NCI-H82 (cell line): ENCODE results near the gene BBOF1.

ENCODE experiments used
- DNase-seq: peaks from one replicate; lab custom pipeline; 2025; lab: John Stamatoyannopoulos, UW

The BBOF1 gene

DNA sequence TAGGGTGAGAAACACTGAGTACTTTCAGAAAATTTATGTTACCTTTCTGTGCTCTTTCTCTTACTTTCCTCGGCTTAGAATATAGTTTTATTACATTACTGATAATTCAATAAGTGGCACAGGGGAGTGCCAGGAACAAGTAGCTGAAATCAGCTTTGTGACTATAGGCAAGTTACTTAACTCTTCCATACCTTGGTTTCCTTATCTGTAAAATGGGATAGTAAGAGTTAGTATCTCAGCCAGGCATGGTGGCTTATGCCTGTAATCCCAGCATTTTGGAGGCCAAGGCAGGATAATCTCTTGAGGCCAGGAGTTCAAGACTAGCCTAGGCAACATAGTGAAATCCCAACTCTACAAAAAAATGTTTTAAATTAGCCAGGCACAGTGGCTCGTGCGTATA lies 15.4 kb downstream of the BBOF1 start:
- no peak for DNase-seq

- peak; percentile 18 for DNase-seq
Observed at GRCh38 chr14:74035556-74035955, 16.4 kb downstream of the BBOF1 start.

DNA sequence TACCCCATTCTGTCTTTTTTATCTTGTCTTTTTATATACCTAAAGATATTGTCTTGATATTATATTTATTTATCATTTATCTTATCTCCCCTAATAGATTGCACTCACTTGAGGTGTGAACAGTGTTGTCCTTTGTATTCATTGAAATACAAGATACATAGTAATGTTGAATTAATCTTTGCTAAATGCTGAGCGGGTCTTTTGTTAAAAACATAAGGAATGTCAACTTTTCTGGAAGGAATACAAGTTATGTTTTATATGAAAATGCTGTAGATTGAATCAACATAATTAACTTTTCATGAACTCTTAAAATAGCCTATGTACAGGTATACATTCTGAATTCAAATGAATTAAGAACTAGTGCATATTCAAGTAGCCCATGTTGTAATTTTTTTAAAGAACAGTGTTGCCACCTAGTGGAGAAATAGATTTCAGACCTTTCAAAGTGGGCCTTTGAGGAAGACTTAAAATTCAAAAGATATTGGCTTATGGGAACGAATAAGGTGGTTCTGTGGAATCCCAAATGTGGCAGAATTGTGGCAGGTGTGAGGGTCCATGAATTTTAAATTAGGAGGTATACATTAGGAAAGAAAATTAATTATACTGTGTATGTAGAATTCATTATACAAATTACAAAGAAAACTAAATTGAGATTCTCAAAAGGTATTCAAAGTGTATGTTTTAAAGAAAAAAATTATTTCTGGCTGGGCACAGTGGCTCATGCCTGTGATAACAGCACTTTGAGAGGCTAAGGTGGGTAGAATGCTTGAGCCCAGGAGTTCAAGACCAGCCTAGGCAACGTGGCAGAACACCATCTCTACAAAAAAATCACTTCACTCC lies 19.1 kb downstream of the BBOF1 start:
- peak; percentile 61 for DNase-seq

- DNase-seq: no peak
Observed at GRCh38 chr14:74042296-74042695, 23.1 kb downstream of the BBOF1 start.

- no peak for DNase-seq
Observed at GRCh38 chr14:74045522-74045921, 26.4 kb downstream of the BBOF1 start.

- DNase-seq: peak; percentile 4
Observed at GRCh38 chr14:74048281-74048680, 29.1 kb downstream of the BBOF1 start.

DNA sequence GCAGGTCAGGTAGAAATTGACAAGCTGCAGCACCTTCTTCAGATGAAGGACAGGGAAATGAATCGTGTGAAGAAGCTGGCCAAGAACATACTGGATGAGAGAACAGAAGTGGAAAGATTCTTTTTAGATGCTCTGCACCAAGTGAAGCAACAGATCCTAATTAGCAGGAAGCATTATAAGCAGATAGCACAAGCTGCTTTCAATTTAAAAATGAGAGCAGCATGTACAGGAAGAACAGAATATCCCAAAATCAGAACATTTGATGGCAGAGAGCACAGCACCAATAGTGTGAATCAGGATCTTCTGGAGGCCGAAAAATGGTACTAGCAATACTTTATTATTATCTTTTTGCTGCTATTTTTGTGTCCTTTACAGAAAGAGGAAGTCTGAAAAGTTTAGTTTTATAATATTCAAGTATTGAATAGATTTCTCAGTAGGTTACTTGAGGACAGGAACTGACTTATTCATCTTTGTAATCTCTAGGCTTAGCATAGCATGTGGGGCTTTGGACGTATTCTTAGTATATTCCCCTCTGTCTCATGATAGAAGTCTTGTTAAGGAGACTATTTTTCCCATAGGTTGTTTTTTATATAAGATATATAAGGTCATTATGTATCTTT lies 30.8 kb downstream of the BBOF1 start:
- DNase-seq: no peak

GRCh38 chr14:74062809-74063150 lies 43.6 kb downstream of the BBOF1 start:
- DNase-seq: no peak

- no peak for DNase-seq
Observed at GRCh38 chr14:74064426-74064825, 45.3 kb downstream of the BBOF1 start.

DNA sequence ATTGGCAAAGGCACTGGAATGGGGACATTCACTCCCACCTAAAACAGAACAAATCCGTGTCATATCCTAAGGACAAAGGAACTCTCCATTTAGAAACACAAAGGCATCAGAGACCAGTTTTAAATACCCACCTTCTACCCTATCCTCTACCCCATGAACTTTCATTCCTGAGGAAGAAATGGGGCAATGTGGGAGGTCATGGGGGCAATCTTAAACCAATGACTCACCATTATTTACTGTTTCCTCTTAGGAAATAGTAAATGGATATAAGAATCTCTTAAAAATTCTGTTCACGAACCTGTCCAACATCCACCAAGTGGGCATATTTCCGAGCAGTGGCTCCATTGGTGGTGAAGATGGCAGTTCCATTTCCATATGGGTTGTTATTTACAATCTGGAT lies 45.7 kb downstream of the BBOF1 start:
- DNase-seq: no peak

DNA sequence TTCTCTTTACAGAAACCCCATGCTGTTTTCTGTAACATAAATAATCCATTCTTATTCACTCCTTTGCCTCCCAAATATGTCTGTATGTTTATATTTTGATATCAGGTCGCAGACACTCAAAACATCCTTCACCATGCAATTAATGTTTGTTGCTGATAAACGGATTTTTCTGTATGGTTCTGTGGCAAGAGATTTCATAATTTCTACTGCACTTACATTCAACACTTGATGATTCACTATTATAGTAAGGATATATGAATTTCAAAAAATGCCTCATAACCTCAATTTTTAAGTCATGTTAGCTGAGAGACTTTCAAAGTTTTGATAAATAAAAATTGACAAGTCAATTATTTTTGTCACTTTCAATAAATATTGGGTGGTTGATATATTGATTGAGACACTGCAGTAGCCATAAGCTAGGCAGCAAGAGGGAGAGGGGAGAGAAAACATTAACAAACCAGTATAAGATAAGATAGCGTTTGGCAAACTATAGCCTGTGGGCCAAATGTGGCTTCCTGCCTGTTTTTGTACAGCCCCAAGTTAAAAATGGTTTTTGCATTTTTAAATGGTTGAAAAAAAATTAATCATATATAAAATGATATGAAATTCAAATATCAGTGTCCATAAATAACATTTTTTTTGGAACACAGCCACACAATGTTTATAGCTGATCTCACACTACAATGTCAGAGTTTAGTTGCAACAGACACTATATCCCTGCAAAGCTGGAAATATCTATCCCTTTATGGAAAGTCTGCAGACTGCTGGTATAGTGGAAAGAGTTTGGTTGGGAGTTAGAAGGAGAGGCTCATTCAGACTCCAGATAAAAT lies 46.8 kb downstream of the BBOF1 start:
- no peak for DNase-seq

DNA sequence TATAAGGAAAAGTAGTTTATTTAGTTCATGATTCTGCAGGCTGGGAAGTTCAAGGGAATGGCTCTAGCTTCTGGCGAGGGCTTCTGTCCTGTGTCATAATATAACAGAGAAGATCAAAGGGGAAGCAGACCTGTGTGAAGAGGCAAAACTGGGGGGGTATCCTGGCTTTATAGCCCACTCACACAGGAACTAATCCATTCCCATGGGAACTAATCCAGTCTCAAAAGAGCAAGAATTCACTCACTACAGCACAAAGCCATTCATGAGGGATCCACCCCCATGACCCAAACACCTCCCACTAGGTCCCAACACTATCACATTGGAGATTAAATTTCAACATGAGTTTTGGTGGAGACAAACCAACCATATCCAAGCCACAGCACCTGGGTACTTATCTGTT lies 58.3 kb downstream of the BBOF1 start:
- DNase-seq: peak; percentile 2

DNA sequence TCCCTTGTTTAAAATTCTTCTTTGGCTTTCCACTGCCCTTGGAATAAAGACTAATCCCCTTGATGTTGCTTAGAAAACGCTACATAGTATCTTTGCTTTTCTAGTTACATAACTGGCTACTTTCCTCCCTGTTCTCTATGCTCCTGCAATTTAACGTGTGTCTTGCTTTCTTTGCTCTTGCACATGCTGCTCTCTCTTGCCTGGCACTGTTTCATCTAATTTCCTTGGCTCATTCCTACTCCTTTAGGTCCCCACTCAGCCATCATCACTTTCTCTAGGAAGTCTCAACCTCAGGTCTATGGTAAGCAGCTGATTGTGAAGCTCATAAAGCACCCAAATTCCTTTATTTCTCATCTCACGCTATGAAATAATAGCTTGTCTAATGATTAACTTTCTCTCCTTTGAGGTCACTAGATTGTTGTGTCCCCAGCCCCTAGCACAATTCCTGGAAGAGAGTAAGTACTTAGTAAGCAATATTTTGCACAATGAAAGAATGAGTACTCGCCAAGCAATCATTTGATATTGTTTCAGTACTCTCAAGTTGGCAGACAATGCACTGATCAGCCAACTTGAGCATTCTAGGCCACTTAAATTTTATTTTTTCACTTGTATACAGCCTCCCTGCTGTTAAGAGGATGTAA lies 61.8 kb downstream of the BBOF1 start:
- no peak for DNase-seq

- DNase-seq: no peak
Observed at GRCh38 chr14:74081491-74081890, 62.3 kb downstream of the BBOF1 start.

- no peak for DNase-seq
Observed at GRCh38 chr14:74083161-74083560, 64.0 kb downstream of the BBOF1 start.

DNA sequence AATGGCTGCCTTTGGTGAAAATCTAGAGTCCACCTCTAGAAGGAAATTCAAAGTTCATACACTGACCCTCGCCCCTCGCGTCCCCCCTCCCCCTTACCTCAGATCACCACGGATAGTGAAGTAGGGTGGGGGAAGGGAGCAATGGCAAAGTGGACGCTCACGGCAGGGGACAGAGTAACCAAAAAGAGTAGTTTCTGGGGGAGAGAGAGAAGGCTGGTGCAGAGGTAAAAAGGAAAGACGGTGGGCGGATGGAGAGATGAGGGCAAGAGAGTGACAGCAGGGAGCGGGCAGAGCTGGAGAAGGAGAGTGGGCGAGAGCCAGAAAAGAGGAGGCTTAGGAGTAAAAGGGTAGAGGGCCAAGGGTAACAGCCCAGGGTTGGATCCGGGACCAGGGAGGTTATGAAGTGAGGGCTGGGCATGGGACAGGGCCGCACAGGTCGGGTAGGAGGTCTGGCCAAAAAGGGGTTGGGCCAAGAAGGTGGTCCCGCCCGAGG lies 64.7 kb downstream of the BBOF1 start:
- peak; percentile 16 for DNase-seq

- DNase-seq: peak; percentile 100
Observed at GRCh38 chr14:74084277-74085046, 65.3 kb downstream of the BBOF1 start, which contains the start of the genes ALDH6A1 and LIN52. ALDH6A1 (minus strand) TSS chr14:74084453; CDS start chr14:74084394, 59 bp downstream. LIN52 (plus strand) TSS chr14:74084956; CDS start chr14:74084975, 19 bp downstream.

DNA sequence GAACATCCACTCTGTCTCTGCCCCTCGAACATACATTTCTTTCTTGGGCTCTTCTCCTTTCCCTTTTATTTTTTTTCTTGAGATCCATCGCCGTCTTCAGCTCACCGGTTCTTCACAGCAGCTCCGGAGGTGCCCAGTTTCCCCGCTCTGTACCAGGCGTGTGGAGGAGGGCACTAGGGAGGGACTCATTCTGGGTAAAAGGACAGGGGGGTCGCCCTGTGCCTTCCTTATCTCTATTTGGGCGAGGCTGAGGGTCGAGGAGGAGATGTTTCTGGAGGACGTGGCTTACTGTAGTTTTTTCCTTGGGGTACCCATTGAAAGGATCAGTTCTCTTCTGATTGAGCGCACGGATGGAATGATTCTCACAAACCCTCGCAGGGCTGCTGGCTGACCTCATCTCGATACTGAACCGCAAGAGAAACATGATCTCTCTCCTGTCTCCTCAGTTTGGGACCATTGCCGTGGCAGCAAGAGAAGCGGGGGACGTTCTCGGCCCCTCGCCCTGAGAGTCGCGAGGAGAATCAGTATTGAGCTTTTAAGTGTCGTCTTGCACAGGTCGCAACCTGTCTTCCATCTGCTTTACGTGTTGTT lies 66.0 kb downstream of the BBOF1 start:
- peak; percentile 44 for DNase-seq

DNA sequence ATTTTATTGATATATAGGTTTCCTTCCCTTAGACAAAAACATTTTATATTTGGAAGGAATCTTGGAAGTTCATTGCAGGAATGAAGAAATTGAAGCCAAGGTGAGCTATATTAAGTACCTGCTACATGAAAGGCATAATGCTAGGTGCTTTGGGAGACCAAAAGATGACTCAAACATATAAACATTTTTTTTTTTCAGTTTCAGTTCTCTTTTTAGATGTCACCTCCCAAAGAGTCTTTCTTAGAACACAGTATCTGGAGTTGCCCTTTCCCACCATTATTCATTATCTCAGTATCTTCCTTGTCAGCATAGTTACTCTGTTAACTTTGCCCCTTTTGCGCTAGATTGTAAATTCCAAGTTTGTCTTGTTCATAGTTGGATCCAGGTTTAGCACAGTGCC lies 66.7 kb downstream of the BBOF1 start:
- no peak for DNase-seq

DNA sequence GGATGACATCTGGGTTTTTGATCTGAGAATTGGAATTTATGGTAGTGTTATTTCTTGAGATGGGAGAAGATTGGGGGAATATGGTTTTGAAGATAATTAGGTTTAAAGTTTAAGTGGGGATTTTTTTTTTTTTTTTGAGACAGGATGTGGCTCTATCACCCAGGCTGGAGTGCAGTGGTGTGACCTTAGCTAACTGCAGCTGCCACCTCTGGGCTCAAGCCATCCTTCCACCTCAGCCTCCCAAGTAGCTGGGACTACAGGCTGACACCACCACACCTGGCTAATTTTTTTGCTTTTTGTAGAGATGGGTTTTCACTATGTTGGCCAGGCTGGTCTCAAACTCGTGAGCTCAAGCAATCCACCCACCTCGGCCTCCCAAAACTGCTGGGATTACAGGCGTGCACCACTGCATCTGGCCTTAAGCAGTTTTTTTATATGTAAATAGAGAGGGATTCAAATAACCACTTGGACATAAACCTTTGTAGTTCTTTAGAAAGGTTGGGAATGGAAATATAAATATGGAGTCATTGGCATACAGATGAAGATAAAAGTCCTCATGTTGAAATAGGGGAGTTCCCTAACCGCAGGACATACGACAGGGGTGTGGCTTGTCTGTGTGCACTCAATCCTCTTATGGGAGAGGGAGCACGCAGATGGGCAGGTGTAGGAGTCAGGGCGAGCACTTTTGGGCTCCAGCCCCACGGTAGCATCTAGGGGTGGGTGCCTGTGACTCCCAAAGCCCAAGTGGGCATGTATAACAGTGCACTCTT lies 70.3 kb downstream of the BBOF1 start:
- DNase-seq: peak; percentile 0
